Measurements from ENCODE around the gene IDNK. TPM values are rescaled to one million over a fixed set of nuclear protein-coding genes. Genes with fewer than 3 reads are reported as not detected.
"Not testable (repeated sequence)": the region's sequence is repeated elsewhere in the genome, so short reads cannot be mapped to it uniquely, and the experiment has no call there.

Gene IDNK
- total RNA-seq, result 5.3 and 6.6 TPM in 2 replicates

DNA sequence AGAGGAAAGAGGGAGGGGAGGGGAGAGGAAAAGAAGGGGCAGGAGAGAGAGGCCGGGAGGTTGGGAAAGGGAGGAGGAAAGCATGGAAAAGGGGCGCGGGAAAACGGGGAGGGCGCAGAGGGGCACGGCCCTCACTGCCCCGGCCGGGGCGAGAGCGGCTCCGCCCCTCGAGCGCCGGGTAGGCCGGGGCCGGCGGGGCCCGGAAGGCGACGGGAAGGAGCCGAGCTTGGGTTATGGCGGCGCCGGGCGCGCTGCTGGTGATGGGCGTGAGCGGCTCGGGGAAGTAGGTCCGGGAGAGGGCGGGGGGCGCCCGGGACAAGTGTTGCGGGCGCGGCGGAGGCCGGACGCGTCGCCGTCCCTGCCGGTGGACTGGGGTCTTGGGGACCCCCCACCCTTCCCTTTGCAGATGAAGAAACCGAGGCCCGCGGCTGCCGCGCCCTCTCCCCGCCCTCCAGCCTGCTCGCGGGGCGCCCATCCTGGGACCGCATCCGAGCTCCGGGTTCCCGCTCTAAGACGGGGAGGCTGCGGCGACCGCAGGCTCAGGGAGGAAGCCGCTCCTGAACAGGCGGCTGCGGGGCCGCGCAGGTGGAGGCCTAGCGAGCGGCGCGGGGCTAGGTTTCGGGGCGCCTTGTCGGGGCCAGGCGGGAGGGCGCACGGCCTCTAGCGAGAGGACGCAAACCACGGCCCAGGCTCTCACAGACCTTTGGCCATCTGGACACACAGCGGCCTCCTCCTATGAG lies at the start of gene IDNK:
Gene IDNK, plus strand, starts transcription at position 205 of the 740 bp plus-strand sequence. Its CDS starts 29 bp downstream, at position 234.
- DNase-seq (ENCODE audit: low read depth, low spot score), result no peak

DNA sequence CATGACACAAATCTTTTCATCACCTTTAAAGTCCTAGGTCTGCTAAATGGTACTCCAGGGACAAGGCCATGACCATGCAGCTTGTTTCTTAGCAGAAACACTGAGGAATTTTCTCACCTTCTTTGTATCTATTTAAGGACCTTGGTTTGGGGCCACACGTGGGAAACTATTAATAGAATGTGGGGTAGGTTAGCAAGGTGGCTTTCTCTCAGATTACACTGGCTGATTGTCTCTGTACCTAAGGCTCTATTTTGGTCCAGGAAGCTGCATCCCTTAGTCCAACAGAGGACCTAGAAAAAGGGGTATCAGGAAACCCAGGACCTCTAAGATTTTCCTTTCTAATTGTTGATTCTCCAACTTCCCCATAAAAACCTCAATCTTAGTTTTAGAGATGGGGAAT lies 48.5 kb upstream of the IDNK start:
- DNase-seq (ENCODE audit: low read depth, low spot score), result no peak

DNA sequence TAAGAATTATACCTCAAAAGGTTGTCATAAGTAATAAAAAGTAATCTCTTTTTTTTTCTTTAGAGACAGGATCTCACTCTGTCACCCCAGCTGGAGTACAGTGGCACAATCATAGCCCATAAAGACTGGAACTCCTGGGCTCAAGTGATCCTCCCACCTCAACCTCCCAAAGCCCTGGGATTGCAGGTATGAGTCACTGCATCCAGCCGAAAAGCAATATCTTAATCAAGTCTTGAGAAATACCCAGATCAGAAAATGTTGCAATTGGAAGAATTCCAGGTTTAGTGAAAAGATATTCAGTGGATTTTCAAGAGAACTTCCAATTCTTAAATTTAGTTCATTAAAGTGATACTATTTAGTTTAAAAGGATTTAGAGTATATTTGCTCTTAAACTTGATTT lies 40.9 kb upstream of the IDNK start:
- DNase-seq (ENCODE audit: low read depth, low spot score), result no peak

DNA sequence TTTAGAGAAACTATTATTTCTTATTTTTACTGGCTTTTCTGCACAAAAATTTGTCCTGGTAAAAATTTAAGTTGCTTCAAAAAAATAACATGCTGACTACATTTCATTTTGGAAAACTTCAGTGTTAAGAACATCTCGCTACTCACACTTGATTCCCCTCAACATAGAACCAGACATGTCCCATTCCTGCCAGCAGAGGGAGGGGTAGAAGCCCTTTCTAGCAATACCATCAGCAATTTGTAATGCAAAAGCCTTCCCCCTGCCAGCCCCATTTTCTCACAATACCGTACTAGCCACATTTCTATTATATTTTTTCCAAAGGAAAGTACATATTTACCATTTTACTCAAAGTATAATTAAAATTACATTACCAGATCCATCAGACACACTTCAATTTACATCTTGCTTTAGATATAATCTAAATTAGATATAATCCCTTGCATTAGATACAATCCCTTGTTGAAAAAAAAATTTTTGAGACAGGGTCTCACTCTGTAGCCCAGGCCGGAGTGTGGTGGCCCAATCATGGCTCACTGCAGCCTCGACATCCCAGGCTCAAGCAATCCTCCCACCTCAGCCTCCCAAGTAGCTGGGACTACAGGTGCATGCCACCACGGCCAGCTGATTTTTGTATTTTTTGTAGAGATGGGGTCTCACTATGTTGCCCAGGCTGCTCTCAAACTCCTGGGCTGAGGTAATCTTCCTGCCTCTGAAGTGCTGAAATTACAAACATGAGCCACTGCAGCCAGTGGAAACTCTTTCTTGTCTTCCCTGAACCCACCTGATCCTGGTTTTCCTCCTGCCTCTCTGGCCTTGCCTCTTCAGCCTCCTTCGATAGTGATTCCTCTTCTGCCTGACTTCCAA lies 39.6 kb upstream of the IDNK start:
- no peak for DNase-seq (ENCODE audit: low read depth, low spot score)

DNA sequence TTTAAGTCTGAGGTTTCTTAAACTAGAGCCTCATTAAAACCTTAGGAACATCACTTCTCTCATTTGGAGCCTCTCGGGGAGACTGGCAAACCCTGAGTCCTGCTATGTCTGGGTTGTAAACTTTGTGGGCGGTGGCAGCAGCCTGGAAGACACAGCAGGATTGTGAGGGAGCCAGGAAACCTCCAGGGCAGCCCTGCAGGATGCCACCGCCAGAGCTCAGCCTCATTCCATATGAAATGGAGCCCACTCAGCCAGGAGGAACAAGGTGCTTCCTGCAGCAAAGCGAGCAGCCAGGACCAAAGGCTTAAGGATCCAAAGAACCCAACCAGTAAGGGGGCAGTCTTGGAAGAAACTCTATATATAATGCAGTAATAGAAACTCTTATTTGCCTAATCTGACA lies 37.9 kb upstream of the IDNK start:
- no peak for DNase-seq (ENCODE audit: low read depth, low spot score)

DNA sequence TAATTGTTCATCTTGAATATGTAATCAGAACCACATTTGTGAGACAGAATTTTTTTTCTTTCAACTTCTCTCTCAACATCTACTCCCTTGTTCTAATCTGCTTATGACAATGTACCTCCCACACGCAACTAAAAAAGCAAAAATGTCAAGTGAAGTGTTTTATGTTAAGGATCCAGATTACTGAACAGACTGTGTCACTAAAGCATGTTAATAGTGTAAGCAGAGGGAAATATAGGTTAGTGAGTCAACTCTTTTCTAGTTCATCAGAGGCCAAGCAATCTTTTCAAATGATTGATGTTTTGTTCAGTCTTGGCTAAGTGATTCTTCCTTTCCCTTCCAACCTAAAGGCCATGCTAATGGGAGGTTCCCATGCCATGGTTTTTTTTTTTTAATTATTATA lies 34.7 kb upstream of the IDNK start:
- no peak for DNase-seq (ENCODE audit: low read depth, low spot score)

DNA sequence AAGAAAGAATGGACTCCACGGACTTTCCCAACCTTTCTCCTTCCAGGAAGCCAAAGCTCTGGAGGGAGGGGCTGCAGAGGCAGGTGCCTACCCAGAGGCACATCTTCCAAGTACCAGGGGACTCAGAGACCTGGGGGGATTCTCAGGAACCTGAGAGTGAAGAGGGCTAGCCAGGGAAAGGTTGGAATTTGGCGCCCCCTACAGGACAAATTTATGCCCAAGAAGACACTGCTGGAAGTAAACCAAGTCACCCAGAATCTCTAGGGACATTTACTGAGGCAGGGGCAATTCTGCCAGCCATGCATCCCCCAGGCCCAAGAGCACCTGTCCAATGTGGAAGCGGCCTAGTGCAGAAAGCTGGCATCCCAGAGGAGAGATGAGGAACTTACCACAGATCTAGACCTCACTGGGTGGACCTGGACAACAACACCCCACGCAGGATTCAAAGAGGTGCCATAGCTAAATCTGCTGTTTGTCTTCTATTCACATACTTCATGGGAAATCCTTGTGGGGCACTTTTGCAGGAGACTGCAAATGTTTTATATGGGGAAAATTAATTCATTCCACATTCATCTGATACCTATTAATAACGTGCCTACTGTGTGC lies 25.9 kb upstream of the IDNK start:
- DNase-seq (ENCODE audit: low read depth, low spot score), result no peak

DNA sequence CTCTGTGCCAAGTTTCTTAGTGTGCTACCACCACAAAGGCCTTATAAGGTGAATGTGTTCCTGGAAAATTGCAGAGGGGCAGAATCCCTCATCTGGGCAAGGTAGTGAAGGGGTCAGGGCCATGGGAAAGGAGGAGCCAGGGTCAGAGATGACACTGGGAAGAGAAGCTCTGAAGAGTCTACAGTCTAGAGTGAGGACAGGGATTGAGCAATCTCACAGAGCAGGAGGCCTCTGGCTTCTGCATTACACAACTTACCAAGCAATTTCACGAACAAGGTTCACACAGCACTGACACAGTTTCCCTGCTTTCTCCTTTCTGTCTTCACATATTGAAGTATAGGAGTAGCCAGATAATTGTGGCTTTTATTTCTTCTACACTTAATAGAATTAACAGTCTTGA lies 24.5 kb upstream of the IDNK start:
- no peak for DNase-seq (ENCODE audit: low read depth, low spot score)

DNA sequence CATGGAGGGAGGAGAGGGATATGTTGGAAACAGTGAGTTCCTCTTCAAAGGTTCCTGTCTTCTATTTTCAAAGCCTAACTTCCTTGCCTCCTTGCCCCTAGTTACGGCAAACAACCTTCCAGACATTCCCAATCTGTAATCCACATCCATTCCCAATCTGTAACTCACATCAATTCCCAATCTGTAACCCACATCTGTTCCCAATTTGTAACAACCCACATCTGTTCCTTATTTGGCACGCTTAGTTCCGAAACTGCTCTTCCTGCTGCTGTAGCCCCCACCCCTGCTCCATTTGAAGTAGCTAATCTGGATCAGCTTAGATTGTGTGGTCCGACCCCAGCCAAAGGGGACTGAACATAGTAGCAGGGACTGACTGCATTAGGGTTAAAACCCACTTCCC lies 23.9 kb upstream of the IDNK start:
- no peak for DNase-seq (ENCODE audit: low read depth, low spot score)

DNA sequence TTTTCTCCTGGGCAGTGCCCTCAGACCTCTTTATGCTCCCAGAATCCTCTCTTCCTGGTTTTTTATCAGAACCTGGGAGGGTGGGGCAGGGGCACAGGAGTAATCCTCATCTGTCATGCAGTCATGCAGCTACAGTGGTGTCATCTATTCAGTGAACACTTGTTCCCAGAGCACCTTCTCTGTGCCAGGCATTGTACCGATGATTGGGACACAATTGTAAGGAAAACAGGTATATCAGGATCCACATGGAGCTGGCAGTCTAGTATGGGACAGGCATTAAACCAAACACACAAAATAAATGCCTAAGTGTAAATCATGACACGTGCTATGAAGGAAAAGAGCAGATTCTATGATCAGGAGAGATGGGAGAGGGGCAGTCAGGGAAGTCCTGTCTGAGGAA lies 21.5 kb upstream of the IDNK start:
- DNase-seq (ENCODE audit: low read depth, low spot score), result no peak

DNA sequence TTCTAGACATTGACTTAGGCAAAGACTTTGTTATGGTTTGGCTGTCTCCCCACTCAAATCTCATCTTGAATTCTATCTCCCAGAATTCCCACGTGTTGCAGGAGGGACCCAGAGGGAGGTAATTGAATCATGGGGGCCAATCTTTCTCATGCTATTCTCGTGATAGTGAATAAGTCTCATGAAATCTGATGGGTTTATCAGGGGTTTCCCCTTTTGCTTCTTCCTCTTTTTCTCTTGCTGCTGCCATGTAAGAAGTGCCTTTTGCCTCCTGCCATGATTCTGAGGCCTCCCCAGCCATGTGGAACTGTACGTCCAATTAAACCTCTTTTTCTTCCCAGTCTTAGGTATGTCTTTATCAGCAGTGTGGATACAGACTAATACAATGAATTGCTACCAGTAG lies 15.3 kb upstream of the IDNK start:
- DNase-seq (ENCODE audit: low read depth, low spot score), result not testable (repeated sequence)

DNA sequence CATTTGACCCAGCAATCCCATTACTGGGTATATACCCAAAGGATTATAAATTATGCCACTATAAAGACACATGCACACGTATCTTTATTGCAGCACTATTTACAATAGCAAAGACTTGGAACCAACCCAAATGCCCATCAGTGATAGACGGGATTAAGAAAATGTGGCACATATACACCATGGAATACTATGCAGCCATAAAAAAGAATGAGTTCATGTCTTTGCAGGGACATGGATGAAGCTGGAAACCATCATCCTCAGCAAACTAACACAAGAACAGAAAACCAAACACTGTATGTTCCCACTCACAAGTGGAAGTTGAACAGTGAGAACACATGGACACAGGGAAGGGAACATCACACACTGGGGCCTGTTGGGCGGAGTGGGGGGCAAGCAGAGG lies 9.6 kb upstream of the IDNK start:
- not testable (repeated sequence) for DNase-seq (ENCODE audit: low read depth, low spot score)

DNA sequence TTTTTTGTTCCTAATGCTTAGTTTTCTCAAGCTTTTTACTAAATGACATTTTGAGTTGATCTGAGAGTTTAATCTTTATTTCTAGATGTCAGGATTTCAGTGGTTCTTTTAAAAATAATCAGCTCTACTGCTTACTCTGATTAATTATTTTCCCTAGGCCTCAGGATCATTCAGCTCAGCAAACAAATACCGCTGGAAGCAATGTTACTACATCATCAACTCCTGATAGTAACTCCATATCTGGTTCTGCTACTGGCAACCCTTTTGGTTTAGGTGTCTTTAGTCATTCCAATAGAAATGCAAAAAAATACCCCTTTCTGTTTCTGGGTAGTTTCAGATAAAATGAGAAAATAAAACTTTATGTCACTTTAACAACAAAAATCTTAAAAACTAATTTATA lies 5.6 kb upstream of the IDNK start:
- DNase-seq (ENCODE audit: low read depth, low spot score), result no peak

DNA sequence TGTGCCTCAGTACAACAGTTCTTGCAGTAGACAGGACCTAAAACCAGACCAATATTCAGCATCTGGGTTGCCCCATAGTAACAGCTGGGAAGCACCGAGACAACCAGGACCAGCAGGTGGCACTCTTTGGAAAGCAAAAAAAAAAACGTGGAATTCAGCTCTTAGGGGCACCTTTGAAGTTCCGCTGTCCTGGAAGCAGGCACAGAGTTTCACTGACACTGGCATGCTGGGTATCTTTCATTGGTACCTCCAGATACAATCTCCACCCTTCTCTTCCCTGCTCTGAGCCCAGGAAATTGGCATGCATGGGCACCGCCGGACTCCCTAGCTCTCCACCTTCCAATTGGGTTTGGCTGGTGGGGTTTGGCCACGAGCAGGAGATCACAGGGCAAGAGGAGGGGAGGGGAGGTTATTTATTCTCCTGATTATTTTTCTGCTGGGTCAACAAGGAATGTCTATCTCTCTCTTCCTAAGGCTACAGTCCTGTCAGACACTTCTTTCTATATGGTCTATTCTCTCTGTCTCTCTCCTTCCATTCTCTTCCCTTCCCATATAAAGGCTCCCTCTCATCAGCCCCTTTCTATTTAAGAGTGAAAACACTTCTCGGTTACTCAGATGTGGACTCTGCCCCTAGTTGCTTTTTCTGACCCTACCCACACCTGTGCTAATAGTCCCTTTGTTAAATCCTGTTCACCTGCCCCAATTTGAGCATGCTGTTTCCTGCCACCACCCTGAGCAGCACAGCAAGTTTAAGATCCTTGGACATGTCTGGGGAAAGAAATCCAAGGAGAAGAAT lies 1.9 kb upstream of the IDNK start:
- no peak for DNase-seq (ENCODE audit: low read depth, low spot score)

DNA sequence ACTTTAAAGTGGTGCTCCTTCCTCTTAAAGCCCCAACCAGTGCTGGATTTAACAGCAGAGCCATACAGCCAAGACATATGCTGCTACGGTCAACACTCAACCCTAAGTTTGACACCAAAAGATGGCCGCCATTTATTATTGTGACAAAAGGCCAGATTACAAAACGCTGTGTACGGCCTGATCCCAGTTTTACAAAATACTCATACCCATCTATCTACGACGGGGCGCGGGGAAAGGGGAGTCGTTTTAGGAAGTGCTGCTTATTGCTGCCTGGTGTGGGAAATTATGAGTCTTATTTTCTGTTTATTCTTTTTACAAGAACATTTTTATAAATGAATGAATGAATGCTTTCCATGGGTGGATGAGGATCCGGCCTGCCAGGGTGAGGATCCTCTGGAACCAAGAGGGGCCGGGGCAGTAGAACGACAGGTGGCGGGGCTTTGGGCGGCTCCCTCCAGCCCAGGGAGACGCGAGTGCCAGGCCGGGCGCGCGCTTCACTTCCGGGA lies 457 bp upstream of the IDNK start:
- no peak for DNase-seq (ENCODE audit: low read depth, low spot score)

DNA sequence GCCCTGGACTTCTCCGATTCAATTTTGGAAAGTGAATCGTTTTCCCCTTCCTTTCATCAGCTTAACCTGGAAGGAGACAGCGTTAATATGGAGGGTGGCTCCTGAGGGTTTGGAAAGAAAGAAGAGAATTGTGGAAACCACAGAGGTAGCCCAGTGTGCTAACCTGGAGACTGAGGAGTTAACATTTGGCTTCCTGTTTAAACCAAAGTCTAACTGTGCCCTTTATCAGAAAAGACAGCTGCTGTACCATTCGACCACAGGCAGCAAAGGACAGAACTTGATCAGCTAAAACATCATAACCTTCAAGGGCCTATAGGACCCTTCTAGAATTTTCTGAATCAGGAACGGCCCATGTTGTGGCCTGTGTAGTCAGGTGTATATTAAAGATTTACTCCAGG lies 735 bp downstream of the IDNK start:
- DNase-seq (ENCODE audit: low read depth, low spot score), result no peak

DNA sequence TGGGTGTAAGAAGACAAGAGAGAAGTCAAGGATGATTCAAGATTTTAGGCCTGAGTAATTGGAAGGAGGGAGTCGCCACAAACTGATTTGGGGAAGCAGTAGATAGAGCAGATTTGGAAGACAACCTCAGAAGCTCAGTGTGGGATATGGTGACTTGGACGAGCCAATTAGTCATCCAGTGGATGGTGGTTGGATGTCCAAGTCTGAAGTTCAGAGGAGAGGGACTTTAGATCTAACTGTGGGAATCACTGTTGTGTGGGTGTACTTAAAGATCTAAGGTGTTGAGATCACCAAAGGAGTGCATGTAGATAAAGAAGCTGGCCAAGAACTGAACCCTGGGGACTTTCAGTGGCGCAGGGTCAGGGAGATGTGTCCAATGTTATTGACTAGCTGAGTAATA lies 2.2 kb downstream of the IDNK start:
- DNase-seq (ENCODE audit: low read depth, low spot score), result no peak

DNA sequence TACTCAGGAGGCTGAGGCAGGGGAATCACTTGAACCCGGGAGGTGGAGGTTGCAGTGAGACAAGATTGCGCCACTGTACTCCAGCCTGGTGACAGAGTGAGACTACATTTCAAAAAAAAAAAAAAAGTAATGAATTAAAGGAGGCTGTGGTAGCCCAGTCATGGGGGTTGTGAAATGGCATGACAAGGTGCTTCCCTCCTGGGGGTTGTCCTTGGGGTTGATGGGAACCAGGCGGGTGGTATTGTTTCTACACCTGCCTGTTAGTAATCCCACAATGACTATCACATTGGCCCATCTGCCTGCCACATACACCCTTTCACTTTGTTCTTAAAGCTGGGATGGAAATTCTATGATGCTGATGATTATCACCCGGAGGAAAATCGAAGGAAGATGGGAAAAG lies 5.6 kb downstream of the IDNK start:
- no peak for DNase-seq (ENCODE audit: low read depth, low spot score)

DNA sequence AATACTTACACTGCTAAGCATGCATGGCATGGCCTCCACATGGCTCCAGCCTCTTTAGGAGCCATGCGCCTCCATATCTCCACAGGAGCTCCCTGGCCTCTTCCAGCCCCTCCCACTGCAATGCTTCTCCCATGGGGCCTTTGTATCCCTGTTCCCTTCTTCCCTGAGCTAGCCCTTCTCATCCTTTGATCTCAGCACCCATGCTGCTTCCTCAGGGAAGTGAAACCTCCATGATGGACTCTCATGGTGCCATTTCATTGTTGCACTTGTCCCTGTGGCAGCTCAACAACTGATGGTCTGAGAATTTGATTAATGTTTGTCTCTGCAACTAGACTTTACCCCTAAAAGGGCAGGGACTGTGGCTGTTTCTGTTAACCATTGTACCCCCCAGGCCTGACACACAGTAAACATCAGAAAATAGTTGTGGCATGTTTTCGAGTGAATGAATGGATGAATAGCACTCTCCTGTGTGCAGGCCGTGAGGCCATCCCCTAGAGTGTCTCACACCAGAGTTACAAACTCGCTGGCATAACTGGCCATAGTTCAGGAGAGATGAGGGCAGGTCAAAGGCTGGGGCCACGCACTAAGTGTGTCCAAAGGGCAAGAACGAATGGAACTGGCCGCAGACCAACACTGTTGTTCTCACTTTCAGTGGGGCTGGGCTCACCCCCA lies 6.6 kb downstream of the IDNK start:
- DNase-seq (ENCODE audit: low read depth, low spot score), result no peak

DNA sequence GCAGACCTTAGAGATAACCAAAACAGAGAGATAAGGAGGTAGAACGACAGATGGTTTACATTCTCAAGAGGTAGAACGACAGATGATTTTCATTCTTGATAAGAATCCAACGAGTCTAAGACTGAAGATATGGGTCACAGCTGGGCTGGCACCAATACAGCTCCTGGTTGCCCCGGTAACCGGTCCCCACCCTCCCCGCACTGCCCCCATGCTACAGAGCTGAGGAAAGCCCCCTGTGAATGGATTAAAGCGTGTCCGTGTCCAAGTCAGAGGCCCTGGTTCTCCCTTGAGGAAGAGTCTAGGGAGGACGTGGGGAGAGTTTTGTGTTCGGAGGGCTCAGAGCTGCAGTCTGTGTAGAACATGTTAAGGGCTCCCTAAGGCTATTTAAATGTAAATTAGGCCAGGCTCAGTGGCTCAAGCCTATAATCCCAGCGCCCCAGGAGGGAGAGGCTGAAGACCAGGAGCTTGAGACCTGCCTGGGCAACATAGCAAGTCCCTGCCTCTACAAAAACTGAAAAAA lies 8.1 kb downstream of the IDNK start:
- no peak for DNase-seq (ENCODE audit: low read depth, low spot score)

DNA sequence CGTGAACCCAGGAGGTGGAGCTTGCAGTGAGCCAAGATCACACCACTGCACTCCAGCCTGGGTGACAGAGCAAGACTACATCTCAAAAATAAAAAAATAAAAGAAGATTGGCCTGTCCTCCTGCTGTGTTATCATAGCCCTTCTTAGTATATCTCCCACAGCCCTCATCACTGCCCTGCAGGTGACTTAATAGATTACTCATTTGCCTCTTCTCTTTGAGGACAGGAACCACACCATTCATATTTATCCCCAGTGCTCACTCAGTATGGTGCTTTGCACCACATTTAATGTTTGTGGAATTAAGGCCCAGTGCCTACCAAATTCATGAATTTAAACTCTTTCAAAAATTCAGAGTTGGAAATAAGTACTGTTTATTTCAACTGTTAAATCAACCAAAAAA lies 10.3 kb downstream of the IDNK start:
- no peak for DNase-seq (ENCODE audit: low read depth, low spot score)

All from pulmonary artery endothelial cell (primary cell).